Neural progenitor cell (in vitro differentiated cells): ENCODE measurements around the gene KLHL36. TPM values are rescaled to one million over a fixed set of nuclear protein-coding genes. Genes with fewer than 3 reads are reported as not detected.
"Not testable (repeated sequence)": the region's sequence is repeated elsewhere in the genome, so short reads cannot be mapped to it uniquely, and the experiment has no call there.

Experiments used
- DNase-seq: peaks from one replicate; pipeline ENCODE4 v3.0.0-alpha.2; 2016; ENCODE audit warnings: low spot score
- H2AFZ ChIP-seq: fragments of 200-600 bp; sonication (generic); replicated peaks from 2 replicates; pipeline ENCODE4 v1.6.1; 2016; ENCODE audit warnings: antibody characterized with exemption
- H3F3A ChIP-seq: fragments of 200-600 bp; sonication (generic); 2 replicates; pipeline ENCODE4 v1.6.1; 2016; ENCODE audit warnings: antibody characterized with exemption, low read depth
- H3K27ac ChIP-seq: fragments of 200-600 bp; sonication (generic); 2 replicates; pipeline ENCODE4 v1.5.1; 2016; ENCODE audit warnings: mild to moderate bottlenecking
- H3K27me3 ChIP-seq: fragments of 200-600 bp; sonication (generic); 2 replicates; pipeline ENCODE4 v1.6.1; 2016; ENCODE audit warnings: mild to moderate bottlenecking, moderate library complexity
- H3K36me3 ChIP-seq: fragments of 200-600 bp; sonication (generic); 2 replicates; pipeline ENCODE4 v1.5.1; 2016
- H3K4me1 ChIP-seq: fragments of 200-600 bp; sonication (generic); 2 replicates; pipeline ENCODE4 v1.6.1; 2016; ENCODE audit warnings: mixed run types
- H3K4me2 ChIP-seq: fragments of 200-600 bp; sonication (generic); 2 replicates; pipeline ENCODE4 v1.6.1; 2016
- H3K4me3 ChIP-seq: fragments of 200-600 bp; sonication (generic); 2 replicates; pipeline ENCODE4 v1.5.1; 2016
- H3K79me2 ChIP-seq: fragments of 200-600 bp; sonication (generic); 2 replicates; pipeline ENCODE4 v1.6.1; 2016; ENCODE audit warnings: low read depth
- H3K9ac ChIP-seq: fragments of 200-600 bp; sonication (generic); 2 replicates; pipeline ENCODE4 v1.6.1; 2016
- H3K9me3 ChIP-seq: fragments of 200-600 bp; sonication (generic); 2 replicates; pipeline ENCODE4 v1.5.1; 2016; ENCODE audit warnings: low read depth
- H4K20me1 ChIP-seq: fragments of 200-600 bp; sonication (generic); 2 replicates; pipeline ENCODE4 v1.6.1; 2016; ENCODE audit warnings: low read depth
- H3K27ac Mint-ChIP-seq: 3 replicates; pipeline ENCODE4 v1.8.0; 2021; ENCODE audit warnings: mixed read lengths
- H3K27me3 Mint-ChIP-seq: 2 replicates; pipeline ENCODE4 v1.8.0; 2022; ENCODE audit warnings: low read depth, mild to moderate bottlenecking, inconsistent platforms, moderate library complexity, mixed read lengths; ENCODE audit not compliant: insufficient read depth
- H3K36me3 Mint-ChIP-seq: 3 replicates; pipeline ENCODE4 v1.8.0; 2021; ENCODE audit warnings: mixed read lengths
- H3K4me1 Mint-ChIP-seq: 3 replicates; pipeline ENCODE4 v1.8.0; 2021; ENCODE audit warnings: mixed read lengths
- H3K4me3 Mint-ChIP-seq: 3 replicates; pipeline ENCODE4 v1.8.0; 2021; ENCODE audit warnings: mild to moderate bottlenecking, moderate library complexity, mixed read lengths
- H3K9me3 Mint-ChIP-seq: 3 replicates; pipeline ENCODE4 v1.8.0; 2020; ENCODE audit warnings: mixed read lengths
- CTCF ChIP-seq: fragments of 200-600 bp; sonication (generic); IDR thresholded peaks from 2 replicates; pipeline ENCODE4 v1.5.1; 2017; ENCODE audit warnings: antibody characterized with exemption, mild to moderate bottlenecking
- EZH2 ChIP-seq: fragments of 200-600 bp; sonication (generic); IDR thresholded peaks from 2 replicates; pipeline ENCODE4 v1.6.1; 2017; ENCODE audit warnings: antibody characterized with exemption, mild to moderate bottlenecking, moderate library complexity
- EZH2phosphoT487 ChIP-seq: fragments of 200-600 bp; sonication (generic); IDR thresholded peaks from 2 replicates; pipeline ENCODE4 v1.6.1; 2017; ENCODE audit warnings: antibody characterized with exemption
- total RNA-seq: library from RNA; depleted of rRNA; stranded (reverse); fragments of >200 nt; gene quantifications from 2 replicates; pipeline ENCODE4 v1.2.3, GENCODE V29; 2015; ENCODE audit warnings: low replicate concordance

The KLHL36 gene
- total RNA-seq, 1 donor from 2014 or later = 15.9 TPM

- no peak overlapping the region for H2AFZ ChIP-seq
- H3K4me2 ChIP-seq = no peak overlapping the region
- H3K27me3 ChIP-seq = peaks cover 54% of the 10 kb centered on the region
- no peaks in the 10 kb centered on the region for H3F3A ChIP-seq
- H4K20me1 ChIP-seq = peaks cover 6% of the 10 kb centered on the region
- H3K36me3 Mint-ChIP-seq = peaks cover 2% of the 10 kb centered on the region
- H3K36me3 ChIP-seq = no peaks in the 10 kb centered on the region
- H3K27ac ChIP-seq = no peak overlapping the region
- peaks cover 6% of the 10 kb centered on the region for H3K4me1 ChIP-seq
- no peaks in the 10 kb centered on the region for H3K79me2 ChIP-seq
- H3K9me3 ChIP-seq = no peaks in the 10 kb centered on the region
- no peak for TF ChIP-seq EZH2phosphoT487
- TF ChIP-seq CTCF = no peak
- TF ChIP-seq EZH2 = no peak
- H3K4me3 ChIP-seq = no peak overlapping the region
- peaks cover 23% of the 10 kb centered on the region for H3K9me3 Mint-ChIP-seq
- no peak overlapping the region for H3K4me3 Mint-ChIP-seq
- H3K4me1 Mint-ChIP-seq = peaks cover 31% of the 10 kb centered on the region
- no peak overlapping the region for H3K27ac Mint-ChIP-seq
- H3K9ac ChIP-seq = no peak overlapping the region
- peaks cover 2% of the 10 kb centered on the region for H3K27me3 Mint-ChIP-seq
- DNase-seq = no peak
Observed at GRCh38 chr16:84686707-84687298, 38.5 kb downstream of the KLHL36 start.

GRCh38 chr16:84687715-84688114 lies 39.4 kb downstream of the KLHL36 start:
- no peak for TF ChIP-seq EZH2phosphoT487
- TF ChIP-seq EZH2 = no peak
- no peak for TF ChIP-seq CTCF
- Histone ChIP-seq H3K27me3 (peaks cover 45% of the 10 kb centered on the region), H3K9me3 (no peaks in the 10 kb centered on the region), H4K20me1 (peaks cover 6% of the 10 kb centered on the region), H3K4me2 (no peak overlapping the region), H3K27ac (no peak overlapping the region), H3K79me2 (no peaks in the 10 kb centered on the region), H3K9ac (no peak overlapping the region), H3K4me1 (peaks cover 6% of the 10 kb centered on the region), H3K4me3 (no peak overlapping the region), H3K36me3 (no peaks in the 10 kb centered on the region), H3F3A (no peaks in the 10 kb centered on the region), H2AFZ (no peak overlapping the region)
- Mint-ChIP-seq H3K9me3 (peaks cover 26% of the 10 kb centered on the region), H3K4me1 (peaks cover 31% of the 10 kb centered on the region), H3K27ac (peak overlapping the region; percentile 93), H3K36me3 (peaks cover 2% of the 10 kb centered on the region), H3K27me3 (peaks cover 2% of the 10 kb centered on the region), H3K4me3 (peak overlapping the region; percentile 69)
- no peak for DNase-seq

GRCh38 chr16:84688163-84688562 lies 39.9 kb downstream of the KLHL36 start:
- H3K4me3 Mint-ChIP-seq, H3K27me3 Mint-ChIP-seq, H3K4me2 ChIP-seq, H3K4me1 ChIP-seq, H3K36me3 ChIP-seq, H3K9ac ChIP-seq, H3K9me3 ChIP-seq, H3K4me3 ChIP-seq, H3K27ac ChIP-seq, H3F3A ChIP-seq, DNase-seq, H4K20me1 ChIP-seq, H3K36me3 Mint-ChIP-seq, H2AFZ ChIP-seq, H3K79me2 ChIP-seq: not testable (repeated sequence)
- Mint-ChIP-seq H3K9me3 (peaks cover 26% of the 10 kb centered on the region), H3K4me1 (peaks cover 31% of the 10 kb centered on the region), H3K27ac (peak overlapping the region; percentile 36)
- H3K27me3 ChIP-seq = peaks cover 40% of the 10 kb centered on the region

GRCh38 chr16:84689111-84689510 lies 40.8 kb downstream of the KLHL36 start:
- Histone ChIP-seq H3K27me3 (peaks cover 31% of the 10 kb centered on the region), H3K36me3 (no peaks in the 10 kb centered on the region), H3K9ac (no peak overlapping the region), H3K4me3 (no peak overlapping the region), H3K9me3 (no peaks in the 10 kb centered on the region), H3K79me2 (no peaks in the 10 kb centered on the region), H3K27ac (no peak overlapping the region), H3F3A (no peaks in the 10 kb centered on the region), H4K20me1 (peaks cover 6% of the 10 kb centered on the region), H3K4me1 (peaks cover 4% of the 10 kb centered on the region), H2AFZ (no peak overlapping the region), H3K4me2 (no peak overlapping the region)
- TF ChIP-seq EZH2phosphoT487 (no peak), CTCF (no peak), EZH2 (no peak)
- Mint-ChIP-seq H3K4me3 (no peak overlapping the region), H3K27me3 (peaks cover 2% of the 10 kb centered on the region), H3K4me1 (peaks cover 24% of the 10 kb centered on the region), H3K36me3 (peaks cover 2% of the 10 kb centered on the region), H3K9me3 (peaks cover 26% of the 10 kb centered on the region), H3K27ac (no peak overlapping the region)
- DNase-seq = no peak
